Endodermal cell (in vitro differentiated cells): ENCODE results near the gene ZBTB42. TPM values are rescaled to one million over a fixed set of nuclear protein-coding genes. Genes with fewer than 3 reads are reported as not detected.

Experiments used
- DNase-seq: peaks from one replicate; pipeline ENCODE4 v3.0.0-alpha.2; 2017
- H3K27ac ChIP-seq: 2 replicates; pipeline ENCODE4 v1.5.1; 2013; ENCODE audit warnings: mild to moderate bottlenecking, low read depth, low read length, moderate library complexity
- H3K27me3 ChIP-seq: 2 replicates; pipeline ENCODE4 v1.6.1; 2013; ENCODE audit warnings: mild to moderate bottlenecking, low read length, moderate library complexity; ENCODE audit not compliant: insufficient read depth, control insufficient read depth, poor library complexity, severe bottlenecking
- H3K36me3 ChIP-seq: 2 replicates; pipeline ENCODE4 v1.7.0; 2013; ENCODE audit warnings: mild to moderate bottlenecking, low read length, moderate library complexity; ENCODE audit not compliant: control insufficient read depth, insufficient read depth
- H3K4me1 ChIP-seq: one replicate; pipeline ENCODE4 v1.7.0; 2013; ENCODE audit warnings: low read length; ENCODE audit not compliant: control insufficient read depth, insufficient read depth
- H3K4me3 ChIP-seq: 2 replicates; pipeline ENCODE4 v1.5.1; 2013; ENCODE audit warnings: mild to moderate bottlenecking, low read length, moderate library complexity
- H3K9ac ChIP-seq: 2 replicates; pipeline ENCODE4 v1.6.1; 2013; ENCODE audit warnings: mild to moderate bottlenecking, low read length, moderate library complexity; ENCODE audit not compliant: poor library complexity, severe bottlenecking; ENCODE audit errors: extremely low read depth
- H3K9me3 ChIP-seq: 2 replicates; pipeline ENCODE4 v1.6.1; 2013; ENCODE audit warnings: mild to moderate bottlenecking, low read length, moderate library complexity; ENCODE audit not compliant: control insufficient read depth
- H3K27ac Mint-ChIP-seq: 2 replicates; pipeline ENCODE4 v1.8.0; 2020; ENCODE audit warnings: mixed read lengths
- H3K27me3 Mint-ChIP-seq: 2 replicates; pipeline ENCODE4 v1.8.0; 2021; ENCODE audit warnings: mild to moderate bottlenecking, mixed read lengths; ENCODE audit not compliant: insufficient read depth
- H3K36me3 Mint-ChIP-seq: 2 replicates; pipeline ENCODE4 v1.8.0; 2020; ENCODE audit warnings: low read depth, mixed read lengths
- H3K4me1 Mint-ChIP-seq: 2 replicates; pipeline ENCODE4 v1.8.0; 2020; ENCODE audit warnings: mixed read lengths
- H3K4me3 Mint-ChIP-seq: 2 replicates; pipeline ENCODE4 v1.8.0; 2020; ENCODE audit warnings: mild to moderate bottlenecking, moderate library complexity, mixed read lengths
- H3K9me3 Mint-ChIP-seq: 2 replicates; pipeline ENCODE4 v1.8.0; 2020; ENCODE audit warnings: mild to moderate bottlenecking, mixed read lengths
- WGBS, 2 experiments: methylation state at CpG; one replicate each; pipeline versions ENCODE4 v1.1.5 to v1.1.7; 2013; ENCODE audit warnings: missing lambda C conversion rate in 2 of 2, mixed read lengths in 1 of 2; ENCODE audit not compliant: insufficient coverage in 1 of 2, insufficient read length in 1 of 2; 5-methylcytosine and 5-hydroxymethylcytosine counted together
- total RNA-seq, 2 donors: library from RNA; stranded (reverse); fragmentation: NEBNext Ultra II Directional in 1 of 2; extraction: Animal tissue kit (Norgen Biotek cat#: 25700) in 1 of 2; gene quantifications; 2 replicates in 1 of 2; 3 replicates in 1 of 2; pipeline ENCODE4 v1.2.1, GENCODE V29; 2021
- TF ChIP-seq, protein P1 (sequence below): fragments of 200-600 bp; sonication (generic); conservative IDR thresholded peaks from 2 replicates; pipeline ENCODE4 v1.5.0; 2021; ENCODE audit warnings: antibody characterized with exemption, mild to moderate bottlenecking

The ZBTB42 gene
- total RNA-seq, 2 donors from 2014 or later, result 7.7 to 8.4 TPM

GRCh38 chr14:104757681-104758392 is 43.1 kb upstream of the ZBTB42 start:
- WGBS, 2 experiments, result 92 to 95% methylated on average over 18 to 19 of the region's 19 CpGs
- no peaks in the 10 kb centered on the region for H3K4me1 ChIP-seq
- H3K9me3 ChIP-seq, result no peaks in the 10 kb centered on the region
- Mint-ChIP-seq H3K27ac (no peak overlapping the region), H3K4me3 (no peak overlapping the region), H3K4me1 (peaks cover 8% of the 10 kb centered on the region), H3K9me3 (no peaks in the 10 kb centered on the region), H3K27me3 (no peaks in the 10 kb centered on the region), H3K36me3 (peaks cover 44% of the 10 kb centered on the region)
- no peak overlapping the region for H3K9ac ChIP-seq
- no peak for DNase-seq
- TF ChIP-seq, protein P1, sequence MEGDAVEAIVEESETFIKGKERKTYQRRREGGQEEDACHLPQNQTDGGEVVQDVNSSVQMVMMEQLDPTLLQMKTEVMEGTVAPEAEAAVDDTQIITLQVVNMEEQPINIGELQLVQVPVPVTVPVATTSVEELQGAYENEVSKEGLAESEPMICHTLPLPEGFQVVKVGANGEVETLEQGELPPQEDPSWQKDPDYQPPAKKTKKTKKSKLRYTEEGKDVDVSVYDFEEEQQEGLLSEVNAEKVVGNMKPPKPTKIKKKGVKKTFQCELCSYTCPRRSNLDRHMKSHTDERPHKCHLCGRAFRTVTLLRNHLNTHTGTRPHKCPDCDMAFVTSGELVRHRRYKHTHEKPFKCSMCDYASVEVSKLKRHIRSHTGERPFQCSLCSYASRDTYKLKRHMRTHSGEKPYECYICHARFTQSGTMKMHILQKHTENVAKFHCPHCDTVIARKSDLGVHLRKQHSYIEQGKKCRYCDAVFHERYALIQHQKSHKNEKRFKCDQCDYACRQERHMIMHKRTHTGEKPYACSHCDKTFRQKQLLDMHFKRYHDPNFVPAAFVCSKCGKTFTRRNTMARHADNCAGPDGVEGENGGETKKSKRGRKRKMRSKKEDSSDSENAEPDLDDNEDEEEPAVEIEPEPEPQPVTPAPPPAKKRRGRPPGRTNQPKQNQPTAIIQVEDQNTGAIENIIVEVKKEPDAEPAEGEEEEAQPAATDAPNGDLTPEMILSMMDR, result no peak
- no peak overlapping the region for H3K4me3 ChIP-seq
- no peaks in the 10 kb centered on the region for H3K27me3 ChIP-seq
- H3K36me3 ChIP-seq, result peaks cover 53% of the 10 kb centered on the region
- no peak overlapping the region for H3K27ac ChIP-seq

DNA sequence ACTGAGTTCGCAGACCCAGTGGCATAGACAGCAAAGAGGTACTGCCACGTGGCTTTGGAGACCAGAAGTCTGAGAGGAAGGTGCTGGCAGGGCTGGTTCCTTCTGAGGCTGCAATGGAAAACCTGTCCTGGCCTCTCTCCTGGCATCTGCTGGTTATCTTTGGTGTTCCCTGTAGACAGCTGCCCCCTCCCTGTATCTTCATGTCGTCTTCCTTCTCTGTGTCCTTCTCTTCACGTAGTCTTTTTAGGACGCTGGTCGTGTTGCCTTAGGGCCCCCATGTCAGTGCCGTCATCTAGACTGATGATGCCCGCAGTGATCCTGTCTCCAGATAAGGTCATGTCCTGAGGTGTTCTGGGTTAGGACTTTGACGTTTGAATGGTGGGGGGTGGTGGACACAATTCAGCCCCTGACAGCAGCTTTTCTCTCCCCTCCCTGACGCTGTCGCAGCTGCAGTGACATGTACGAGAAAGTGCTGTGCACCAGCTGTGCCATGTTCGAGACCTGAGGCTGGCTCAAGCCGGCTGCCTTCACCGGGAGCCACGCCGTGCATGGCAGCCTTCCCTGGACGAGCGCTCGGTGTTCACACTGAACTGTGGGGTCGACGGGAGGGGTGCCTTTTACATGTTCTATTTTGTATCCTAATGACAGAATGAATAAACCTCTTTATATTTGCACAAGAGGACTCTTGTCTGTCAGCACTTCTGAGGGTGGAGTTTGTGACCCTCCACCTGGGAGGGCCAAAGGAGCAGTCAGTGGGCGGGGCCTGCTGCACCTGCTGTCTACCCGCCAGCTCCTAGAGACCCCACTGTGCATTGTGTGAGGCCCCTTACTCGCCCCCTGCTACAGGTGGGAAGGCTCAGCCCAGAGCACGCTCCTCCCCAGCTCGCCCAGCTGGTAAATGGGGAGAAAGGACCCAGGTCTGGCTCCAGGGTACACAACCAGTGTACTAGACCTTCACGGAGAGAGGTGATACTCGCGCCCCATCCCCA is 41.6 kb upstream of the ZBTB42 start:
- H3K4me1 Mint-ChIP-seq, result peaks cover under 1% of the 10 kb centered on the region
- WGBS, 2 experiments, result 92 to 95% methylated on average over 16 to 30 of the region's 30 CpGs
- peaks cover 48% of the 10 kb centered on the region for H3K36me3 Mint-ChIP-seq
- no peak overlapping the region for H3K9ac ChIP-seq
- H3K27ac ChIP-seq, result no peak overlapping the region
- H3K27me3 ChIP-seq, result no peaks in the 10 kb centered on the region
- H3K9me3 ChIP-seq, result no peaks in the 10 kb centered on the region
- TF ChIP-seq, protein P1, result no peak
- H3K4me3 ChIP-seq, result no peak overlapping the region
- no peak overlapping the region for H3K27ac Mint-ChIP-seq
- H3K4me1 ChIP-seq, result no peaks in the 10 kb centered on the region
- H3K4me3 Mint-ChIP-seq, result no peak overlapping the region
- no peaks in the 10 kb centered on the region for H3K27me3 Mint-ChIP-seq
- peaks cover 53% of the 10 kb centered on the region for H3K36me3 ChIP-seq
- DNase-seq, result no peak
- no peaks in the 10 kb centered on the region for H3K9me3 Mint-ChIP-seq

DNA sequence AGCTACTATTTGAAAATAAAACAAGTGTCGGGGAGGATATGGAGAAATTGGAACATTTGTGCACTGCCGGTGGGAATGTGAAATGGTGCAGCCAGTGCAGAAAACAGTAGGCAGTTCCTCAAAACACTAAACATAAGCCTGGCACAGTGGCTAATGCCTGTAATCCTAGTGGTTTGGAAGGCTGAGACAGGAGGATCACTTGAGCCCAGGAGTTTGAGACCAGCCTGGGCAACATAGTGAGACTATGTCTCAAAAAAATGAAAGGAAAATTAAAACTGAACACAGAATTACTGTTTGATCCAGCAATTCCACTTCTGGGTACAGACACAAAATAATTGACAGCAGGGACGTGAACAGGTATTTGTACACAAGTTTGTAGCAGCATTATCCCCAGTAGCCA is 35.4 kb upstream of the ZBTB42 start:
- peaks cover 14% of the 10 kb centered on the region for H3K9me3 Mint-ChIP-seq
- peak overlapping the region; percentile 42 for H3K4me3 ChIP-seq

More for the DNA sequence above, 35.4 kb upstream of the ZBTB42 start:
- H3K27ac ChIP-seq, result no peak overlapping the region
- H3K27me3 Mint-ChIP-seq, result no peaks in the 10 kb centered on the region
- no peak overlapping the region for H3K9ac ChIP-seq
- H3K4me1 ChIP-seq, result no peaks in the 10 kb centered on the region
- no peak for DNase-seq
- peaks cover 12% of the 10 kb centered on the region for H3K9me3 ChIP-seq
- H3K4me3 Mint-ChIP-seq, result no peak overlapping the region
- H3K36me3 ChIP-seq, result peaks cover 13% of the 10 kb centered on the region
- peaks cover 3% of the 10 kb centered on the region for H3K4me1 Mint-ChIP-seq
- TF ChIP-seq, protein P1, result no peak
- no peaks in the 10 kb centered on the region for H3K27me3 ChIP-seq
- no peak overlapping the region for H3K27ac Mint-ChIP-seq
- 93 to 100% methylated on average over 1 to 3 of the region's 3 CpGs for WGBS, 2 experiments
- peaks cover 41% of the 10 kb centered on the region for H3K36me3 Mint-ChIP-seq
